NCI-H1092 treated with DMSO at 0.1 percent for 48 hours (cell line): ENCODE results near the gene MYEF2.

ENCODE experiments used
- DNase-seq: peaks from one replicate; lab custom pipeline; 2025; lab: John Stamatoyannopoulos, UW

Gene MYEF2

GRCh38 chr15:48086576-48086975, 91.5 kb downstream of the MYEF2 start:
- DNase-seq = no peak

GRCh38 chr15:48086133-48086532, 92.0 kb downstream of the MYEF2 start:
- no peak for DNase-seq

GRCh38 chr15:48085591-48085930, 92.5 kb downstream of the MYEF2 start:
- no peak for DNase-seq

- DNase-seq = peak; percentile 40
Observed at GRCh38 chr15:48084759-48085590, 93.1 kb downstream of the MYEF2 start.
